Measurements from ENCODE around the gene HPD.
A peak's percentile ranks its signal among the peaks of the same experiment; 100 is the strongest.

HPD gene

GRCh38 chr12:121810234-121810817, 48.3 kb downstream of the HPD start:
- peak; percentile 17 for DNase-seq

GRCh38 chr12:121809712-121810116, 48.9 kb downstream of the HPD start:
- peak; percentile 20 for DNase-seq

DNA sequence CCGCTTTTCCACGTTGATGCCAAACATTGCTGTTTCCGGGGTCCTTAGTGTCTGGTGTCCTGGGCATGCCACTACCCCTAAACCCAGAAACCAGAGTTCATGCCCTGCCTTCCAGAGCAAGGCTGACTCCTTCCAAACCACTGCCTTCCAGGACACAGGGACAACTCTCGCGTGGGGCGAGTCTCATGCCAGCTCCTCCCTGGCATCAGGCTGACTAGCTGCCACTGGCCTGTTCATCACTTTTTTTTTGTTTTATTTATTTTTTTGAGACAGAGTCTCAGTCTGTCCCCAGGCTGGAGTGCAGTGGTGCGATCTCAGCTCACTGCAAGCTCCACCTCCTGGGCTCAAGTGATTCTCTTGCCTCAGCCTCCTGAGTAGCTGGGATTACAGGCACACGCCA, 50.0 kb downstream of the HPD start:
- no peak for DNase-seq

GRCh38 chr12:121807642-121808347, 50.9 kb downstream of the HPD start:
- DNase-seq, result peak; percentile 13

- peak; percentile 33 for DNase-seq
Observed at GRCh38 chr12:121806546-121807423, 51.9 kb downstream of the HPD start.

GRCh38 chr12:121806009-121806545, 52.6 kb downstream of the HPD start:
- no peak for DNase-seq

GRCh38 chr12:121805171-121806008, 53.3 kb downstream of the HPD start:
- DNase-seq, result peak; percentile 49

DNA sequence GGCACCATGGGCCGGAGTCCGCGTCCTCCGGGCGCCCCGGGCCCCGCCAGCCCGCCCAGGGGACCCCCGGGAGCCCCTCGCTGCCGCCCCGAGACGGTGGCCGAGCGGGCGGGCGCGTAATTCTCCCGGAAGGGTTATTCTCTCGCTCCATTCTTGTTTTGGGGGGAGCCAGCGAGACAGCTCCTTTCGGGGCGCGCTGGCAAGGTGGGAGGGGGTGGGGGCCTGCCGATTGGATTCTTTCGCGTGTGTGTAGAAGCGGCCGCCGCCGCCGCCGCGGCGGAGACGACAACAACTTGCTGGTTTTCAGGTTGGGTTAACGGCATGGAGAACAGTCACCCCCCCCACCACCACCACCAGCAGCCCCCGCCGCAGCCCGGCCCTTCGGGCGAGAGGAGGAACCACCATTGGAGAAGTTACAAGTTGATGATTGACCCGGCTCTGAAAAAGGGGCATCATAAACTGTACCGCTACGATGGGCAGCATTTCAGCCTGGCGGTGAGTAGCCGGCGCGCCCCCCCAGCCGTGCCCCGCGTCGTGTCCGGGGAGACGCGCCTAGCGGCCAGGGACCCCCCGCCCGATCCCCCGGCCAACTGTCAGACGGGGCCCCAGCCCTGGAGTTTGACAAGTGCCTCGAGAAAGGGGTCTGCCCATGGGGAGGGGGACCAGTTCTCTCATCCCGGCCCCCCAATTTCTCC, 54.1 kb downstream of the HPD start:
- peak; percentile 58 for DNase-seq

GRCh38 chr12:121803861-121804416, 54.7 kb downstream of the HPD start, which contains the start of gene SETD1B:
Gene SETD1B (plus strand): TSS chr12:121804009. CDS start chr12:121804738, 729 bp downstream.
- peak; percentile 63 for DNase-seq

DNA sequence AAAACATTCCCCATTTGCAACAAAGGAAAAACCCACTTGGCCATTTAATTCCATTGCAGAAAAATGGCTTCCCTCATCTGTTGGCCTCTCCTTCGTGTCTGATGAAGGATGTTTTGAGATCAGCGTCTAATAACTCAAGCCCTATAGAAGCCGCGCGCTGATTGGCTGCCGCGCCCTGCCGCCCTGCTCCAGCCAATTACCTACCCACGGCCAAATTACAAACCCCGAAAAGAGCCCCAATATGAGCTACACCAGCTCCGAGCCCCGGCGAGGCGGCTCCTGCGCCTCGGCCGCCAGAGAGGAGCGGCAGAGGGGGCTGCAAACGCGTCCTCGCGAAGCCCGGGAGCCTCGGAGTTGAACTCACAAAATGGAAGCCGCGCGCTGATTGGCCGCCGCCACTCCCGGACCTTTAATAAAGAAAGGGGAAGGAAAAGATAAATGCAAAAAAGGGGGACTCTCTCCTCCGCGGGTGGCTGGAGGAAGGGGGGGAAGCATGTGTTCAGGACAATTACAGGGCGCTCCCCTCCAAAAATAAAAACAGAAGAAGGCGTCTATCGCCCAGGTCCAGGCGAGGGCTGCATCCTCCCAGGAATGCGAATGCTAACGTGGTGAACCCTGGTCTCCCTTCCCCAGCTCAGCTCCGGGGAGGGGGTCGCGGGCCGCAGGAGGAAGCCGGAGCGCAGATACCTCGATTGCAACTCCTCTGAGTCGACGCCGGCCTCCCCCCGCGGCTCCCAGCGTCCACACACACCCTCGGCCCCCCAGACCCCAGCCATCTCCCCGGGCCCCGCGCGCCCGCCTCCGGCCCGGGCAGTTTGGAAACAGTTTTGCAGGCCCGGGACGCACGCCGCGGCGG, 55.6 kb downstream of the HPD start:
- peak; percentile 96 for DNase-seq

- DNase-seq, result no peak
Observed at GRCh38 chr12:121802485-121802842, 56.2 kb downstream of the HPD start.

DNA sequence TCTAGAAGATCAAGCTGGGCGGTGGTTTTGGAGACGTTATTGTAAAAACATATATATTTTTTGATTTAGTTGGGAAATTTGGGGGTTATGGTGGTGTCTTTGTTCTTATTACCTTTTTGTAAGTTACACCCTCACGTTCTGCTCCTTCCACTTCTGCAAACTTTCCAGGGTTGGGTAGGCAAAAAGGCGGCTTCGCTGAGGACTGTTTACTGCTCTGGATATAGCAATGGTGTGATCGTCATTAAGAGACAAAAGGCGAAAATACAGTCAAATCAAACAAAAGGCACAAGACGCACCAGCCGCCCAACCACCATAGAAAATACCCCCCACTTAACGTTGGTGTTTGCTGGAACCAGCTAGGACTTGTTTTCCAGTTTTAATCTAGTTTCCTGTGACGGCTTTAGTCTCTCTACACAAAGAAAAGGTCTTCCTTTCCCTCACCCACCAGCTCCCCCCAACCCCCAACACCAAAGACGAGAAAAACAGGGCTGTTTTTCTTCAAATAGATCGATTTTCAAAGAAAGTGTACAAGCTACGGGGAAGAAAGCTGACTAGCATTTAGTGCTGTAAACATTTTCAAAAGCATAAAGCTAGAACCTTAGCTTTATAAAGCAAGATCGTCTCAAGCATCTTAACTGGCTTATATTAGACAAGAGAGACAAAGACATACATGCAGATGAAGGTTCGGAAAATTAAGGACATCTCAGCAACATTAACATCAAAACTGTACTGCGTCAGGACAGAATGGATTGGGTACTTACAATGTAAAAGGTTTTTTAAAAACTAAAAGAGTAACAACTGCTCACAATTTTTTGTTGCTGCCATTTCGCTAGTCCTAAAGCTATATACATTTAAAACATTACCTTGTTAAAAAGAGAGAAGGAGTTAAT, 56.8 kb downstream of the HPD start:
- peak; percentile 40 for DNase-seq

DNA sequence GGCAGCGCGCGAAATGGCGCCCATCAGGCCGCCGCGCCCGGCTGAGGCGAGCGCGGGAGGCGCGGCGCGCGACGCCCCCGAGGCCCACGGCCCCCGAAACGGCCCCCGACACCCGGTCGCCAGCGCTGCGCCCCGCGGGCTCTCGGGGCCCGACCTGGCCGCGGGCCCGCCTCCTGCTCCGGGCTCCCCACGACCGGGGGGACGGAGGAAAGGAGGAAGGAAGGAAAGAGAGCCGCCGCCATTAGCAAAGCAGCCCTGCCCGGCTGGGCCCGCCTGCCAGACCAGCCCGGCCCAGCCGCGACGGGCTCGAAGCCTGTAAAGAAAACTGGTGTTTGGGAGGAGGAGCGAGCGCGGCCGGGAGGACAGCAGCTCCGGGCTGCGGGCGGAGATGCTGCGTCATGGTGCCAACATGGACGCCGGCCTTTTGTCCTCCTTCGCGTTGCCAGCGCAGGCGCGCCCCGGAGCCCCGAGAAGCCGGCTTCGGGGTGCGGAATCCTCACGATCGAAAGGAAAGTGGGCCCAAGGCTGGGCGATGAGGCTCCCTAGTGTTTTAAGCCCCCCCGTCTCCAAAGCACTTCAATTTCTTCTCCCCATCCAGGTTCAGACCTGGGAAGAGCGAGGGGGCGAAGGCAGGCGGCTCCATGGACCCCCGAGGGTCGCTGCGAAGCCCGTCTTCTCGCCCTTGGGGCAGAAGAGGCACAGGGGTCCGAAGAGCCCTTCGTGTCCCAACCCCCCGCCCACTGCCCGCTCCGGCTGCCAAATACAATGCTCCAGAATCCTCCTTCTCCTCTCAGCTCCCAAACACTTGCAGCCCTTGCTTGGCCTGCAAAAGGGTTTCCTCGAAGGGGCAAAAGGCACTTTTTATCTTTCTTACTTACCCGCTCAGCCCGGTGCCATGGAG, 57.7 kb downstream of the HPD start:
- DNase-seq, result peak; percentile 87

- peak; percentile 87 for DNase-seq
Observed at GRCh38 chr12:121799842-121800693, 58.6 kb downstream of the HPD start.

- peak; percentile 83 for DNase-seq
Observed at GRCh38 chr12:121799156-121799841, 59.4 kb downstream of the HPD start.

GRCh38 chr12:121798787-121799155, 59.9 kb downstream of the HPD start:
- DNase-seq, result no peak
